HG03175 (cell line): ENCODE results near the gene PLAAT4.
"Not testable (repeated sequence)": the region's sequence is repeated elsewhere in the genome, so short reads cannot be mapped to it uniquely, and the experiment has no call there.

ENCODE experiments used
- ATAC-seq: cut with Tn5 transposase; IDR thresholded peaks from one replicate; pipeline ENCODE4 v1.9.1; 2021; ENCODE audit warnings: mild to moderate bottlenecking, moderate library complexity; ENCODE audit not compliant: unreplicated experiment

The PLAAT4 gene

GRCh38 chr11:63564784-63565350 lies 28.3 kb downstream of the PLAAT4 start:
- no peak for ATAC-seq

GRCh38 chr11:63567044-63567840 lies 30.6 kb downstream of the PLAAT4 start:
- peak; percentile 82 for ATAC-seq

DNA sequence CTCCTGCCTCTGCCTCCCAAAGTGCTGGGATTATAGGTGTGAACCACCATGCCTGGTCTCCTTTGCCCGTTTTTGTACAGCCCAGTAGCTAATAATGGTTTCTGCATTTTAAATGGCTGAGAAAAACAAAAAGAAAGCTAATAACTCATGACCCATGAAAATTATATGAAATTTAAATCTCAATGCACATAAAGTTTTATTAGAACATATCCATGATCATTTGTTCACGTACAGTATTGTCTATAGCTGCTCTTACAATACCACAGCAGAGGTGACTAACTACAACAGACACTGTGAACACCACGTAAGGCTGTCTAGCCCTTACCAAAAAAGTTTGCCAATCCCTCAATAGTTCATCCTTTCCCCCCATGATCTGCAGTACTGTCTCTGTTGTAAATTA lies 33.0 kb downstream of the PLAAT4 start:
- ATAC-seq, result no peak

DNA sequence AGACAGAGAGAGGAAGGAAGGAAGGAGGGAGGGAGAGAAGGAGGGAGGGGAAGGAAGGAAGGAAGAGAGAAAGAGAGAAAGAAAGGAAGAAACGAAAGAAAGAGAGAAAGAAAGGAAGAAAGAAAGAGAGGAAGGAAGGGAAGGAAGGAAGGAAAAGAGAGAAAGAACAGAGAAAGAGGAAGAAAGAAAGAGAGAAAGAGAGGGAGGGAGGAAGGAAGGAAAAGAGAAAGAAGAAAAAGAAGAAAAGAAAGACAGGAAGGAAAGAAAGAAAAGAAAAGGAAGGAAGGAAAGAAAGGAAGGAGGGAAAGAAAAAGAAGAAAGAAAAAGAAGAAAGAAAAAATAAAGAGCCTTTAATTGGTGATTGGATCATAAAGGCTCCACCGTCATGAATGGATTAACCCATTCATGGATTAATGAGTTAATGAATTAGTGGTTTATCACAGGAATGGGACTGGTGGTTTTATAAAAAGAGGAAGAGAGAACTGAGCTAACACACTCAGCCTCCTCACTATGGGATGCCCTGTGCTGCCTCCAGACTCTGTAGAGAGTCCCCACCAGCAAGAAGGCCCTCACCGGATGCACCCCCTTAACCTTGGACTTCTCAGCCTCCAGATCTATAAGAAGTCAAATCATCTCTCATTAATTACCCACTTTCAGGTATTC lies 35.5 kb downstream of the PLAAT4 start:
- ATAC-seq, result peak; percentile 66

GRCh38 chr11:63573881-63574855 lies 37.6 kb downstream of the PLAAT4 start:
- ATAC-seq, result no peak

- ATAC-seq, result no peak
These were observed 38.4 kb downstream of the PLAAT4 start for GRCh38 chr11:63574856-63575602.

DNA sequence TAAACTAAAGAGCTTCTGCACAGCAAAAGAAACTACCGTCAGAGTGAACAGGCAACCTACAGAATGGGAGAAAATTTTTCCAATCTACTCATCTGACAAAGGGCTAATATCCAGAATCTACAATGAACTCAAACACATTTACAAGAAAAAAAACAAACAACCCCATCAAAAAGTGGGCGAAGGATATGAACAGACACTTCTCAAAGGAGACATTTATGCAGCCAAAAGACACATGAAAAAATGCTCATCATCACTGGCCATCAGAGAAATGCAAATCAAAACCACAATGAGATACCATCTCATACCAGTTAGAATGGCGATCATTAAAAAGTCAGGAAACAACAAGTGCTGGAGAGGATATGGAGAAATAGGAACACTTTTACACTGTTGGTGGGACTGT lies 42.3 kb downstream of the PLAAT4 start:
- not testable (repeated sequence) for ATAC-seq

GRCh38 chr11:63581224-63581623 lies 44.6 kb downstream of the PLAAT4 start:
- not testable (repeated sequence) for ATAC-seq

- no peak for ATAC-seq
These were observed 46.7 kb downstream of the PLAAT4 start for GRCh38 chr11:63583357-63583677.

- no peak for ATAC-seq
These were observed 50.0 kb downstream of the PLAAT4 start for GRCh38 chr11:63586451-63587166.

GRCh38 chr11:63589000-63589399 lies 52.4 kb downstream of the PLAAT4 start:
- ATAC-seq, result no peak

DNA sequence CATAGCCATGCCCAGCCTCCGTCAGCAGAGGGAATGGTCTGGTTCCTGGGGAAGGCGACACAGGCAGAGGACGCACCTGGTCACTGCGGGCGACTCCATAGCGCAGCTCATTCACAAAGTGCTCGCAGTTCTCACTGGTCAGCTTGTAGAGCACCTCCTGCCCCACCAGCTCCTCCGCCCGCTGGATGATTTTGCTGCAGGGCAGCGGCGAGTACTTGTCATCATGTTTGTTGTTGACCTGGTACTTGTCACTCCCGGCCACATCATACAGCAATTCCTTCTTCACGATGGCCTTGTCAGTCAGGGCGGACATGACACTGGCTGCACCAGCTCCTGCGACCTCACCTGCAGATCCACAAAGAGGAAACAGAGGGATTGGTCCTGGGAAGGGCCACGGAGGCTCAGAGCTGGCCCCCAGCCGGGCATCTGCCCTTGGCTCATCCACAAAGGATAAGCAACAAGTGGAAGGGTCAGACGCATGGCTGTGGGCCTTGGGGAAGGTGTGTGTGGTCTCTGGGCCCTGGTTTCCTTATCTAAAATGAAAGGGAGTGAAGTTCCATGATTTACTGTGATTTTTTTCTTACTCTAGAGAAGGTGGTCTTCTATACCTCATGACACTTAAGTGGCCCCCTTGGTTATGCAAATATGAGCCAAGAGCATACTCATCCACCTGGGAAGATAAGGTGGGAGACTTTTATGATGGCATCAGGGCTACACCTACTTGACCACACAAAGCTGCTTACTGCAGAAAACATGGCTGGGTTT lies 53.6 kb downstream of the PLAAT4 start:
- no peak for ATAC-seq

GRCh38 chr11:63592975-63593395 lies 56.4 kb downstream of the PLAAT4 start:
- no peak for ATAC-seq

- ATAC-seq, result no peak
These were observed 58.7 kb downstream of the PLAAT4 start for GRCh38 chr11:63595296-63595695.
